GM13977 (cell line): ENCODE data around the gene MANSC1.

Source experiments
- DNase-seq: peaks from one replicate; pipeline ENCODE4 v3.0.0; 2012; ENCODE audit warnings: low spot score
- CTCF ChIP-seq: IDR thresholded peaks from 2 replicates; pipeline ENCODE4 v1.5.1; 2012; ENCODE audit warnings: mild to moderate bottlenecking, control low read depth; ENCODE audit not compliant: insufficient read depth; ENCODE audit errors: extremely low read depth, missing control alignments
- in situ Hi-C: fragments of 300-500 bp; cut with MboI; formaldehyde crosslinking; loops from one replicate; pipeline ENCODE4 v1.12.0; 2022; ENCODE audit warnings: low sequenced_read_pairs, low pct_unique_long_range_greater_than_20kb, mixed read lengths, inconsistent platforms; ENCODE audit not compliant: unreplicated experiment

The MANSC1 gene

GRCh38 chr12:12302976-12303375 is 47.1 kb downstream of the MANSC1 start:
- TF ChIP-seq CTCF = no peak
- in situ Hi-C loops = no loop called here

GRCh38 chr12:12301122-12301521 is 48.9 kb downstream of the MANSC1 start:
- DNase-seq = no peak
- TF ChIP-seq CTCF = no peak

More at GRCh38 chr12:12302976-12303375, 47.1 kb downstream of the MANSC1 start:
- no peak for DNase-seq

GRCh38 chr12:12297201-12297830 is 52.7 kb downstream of the MANSC1 start:
- TF ChIP-seq CTCF = no peak
- no peak for DNase-seq
- in situ Hi-C loops = no loop called here

More at GRCh38 chr12:12301122-12301521, 48.9 kb downstream of the MANSC1 start:
- in situ Hi-C loops = no loop called here

GRCh38 chr12:12294215-12295005 is 55.6 kb downstream of the MANSC1 start:
- no peak for DNase-seq
- in situ Hi-C loops = no loop called here
- TF ChIP-seq CTCF = no peak

GRCh38 chr12:12290206-12290605 is 59.8 kb downstream of the MANSC1 start:
- in situ Hi-C loops = no loop called here
- no peak for DNase-seq
- no peak for TF ChIP-seq CTCF

GRCh38 chr12:12286441-12286840 is 63.6 kb downstream of the MANSC1 start:
- in situ Hi-C loops = no loop called here
- TF ChIP-seq CTCF = no peak
- DNase-seq = no peak
